SJCRH30 (cell line): ENCODE measurements around the gene ESRRB. TPM values are rescaled to one million over a fixed set of nuclear protein-coding genes. Genes with fewer than 3 reads are reported as not detected.
A peak's percentile ranks its signal among the peaks of the same experiment; 100 is the strongest.

Source experiments
- DNase-seq, 2 experiments: peaks; one replicate each; pipeline ENCODE4 v3.0.0-alpha.2; 2015 to 2020
- H3K27ac ChIP-seq: fragments of 250-450 bp; sonication (Bioruptor Pico); 2 replicates; pipeline ENCODE4 v1.5.1; 2020; ENCODE audit warnings: mild to moderate bottlenecking, moderate library complexity
- H3K27me3 ChIP-seq: fragments of 250-450 bp; sonication (Bioruptor Pico); 2 replicates; pipeline ENCODE4 v1.5.1; 2020; ENCODE audit warnings: mild to moderate bottlenecking, moderate library complexity
- H3K36me3 ChIP-seq: fragments of 250-450 bp; sonication (Bioruptor Pico); 2 replicates; pipeline ENCODE4 v1.5.1; 2020; ENCODE audit warnings: mild to moderate bottlenecking, moderate library complexity
- H3K4me1 ChIP-seq: fragments of 250-450 bp; sonication (Bioruptor Pico); 2 replicates; pipeline ENCODE4 v1.5.1; 2020; ENCODE audit warnings: mild to moderate bottlenecking, moderate library complexity
- H3K4me3 ChIP-seq: fragments of 250-450 bp; sonication (Bioruptor Pico); 2 replicates; pipeline ENCODE4 v1.5.1; 2020; ENCODE audit warnings: mild to moderate bottlenecking, moderate library complexity
- H3K9me3 ChIP-seq: fragments of 250-450 bp; sonication (Bioruptor Pico); replicated peaks from 2 replicates; pipeline ENCODE4 v1.5.1; 2020; ENCODE audit warnings: mild to moderate bottlenecking, moderate library complexity
- total RNA-seq: library from RNA; depleted of rRNA; stranded (reverse); fragments of >200 nt; shearing (Covaris generic); gene quantifications from 2 replicates; pipeline ENCODE4 v1.2.3, GENCODE V29; 2014

ESRRB gene
- total RNA-seq, 1 experiment from 2014 or later: 0.20 TPM

DNA sequence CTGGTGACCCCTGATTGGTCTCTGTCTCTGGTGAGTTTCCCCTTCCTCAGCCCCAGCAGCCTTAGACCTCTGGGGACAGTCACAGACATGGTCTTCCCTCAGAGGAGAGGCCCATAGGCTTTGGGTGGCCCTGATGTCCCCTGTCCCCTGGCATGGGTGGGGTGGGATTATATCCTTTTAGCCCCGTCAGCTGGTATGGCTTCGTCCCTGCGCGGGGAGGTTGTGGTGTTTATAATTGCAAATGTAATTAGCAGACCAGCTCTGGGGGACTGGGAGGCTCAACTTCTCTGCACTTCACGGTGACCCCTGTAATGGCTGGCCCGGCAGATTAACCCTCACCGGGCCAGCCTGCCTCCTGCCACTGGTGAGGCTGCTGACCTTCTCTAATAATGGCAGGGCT, 5.1 kb downstream of the ESRRB start:
- no peak overlapping the region for H3K27ac ChIP-seq
- no peak for DNase-seq
- H3K4me1 ChIP-seq: no peaks in the 10 kb centered on the region
- no peaks in the 10 kb centered on the region for H3K36me3 ChIP-seq
- no peak overlapping the region for H3K4me3 ChIP-seq
- no peaks in the 10 kb centered on the region for H3K9me3 ChIP-seq
- peaks cover 8% of the 10 kb centered on the region; the same call in 1 of the 2 replicates for H3K27me3 ChIP-seq

DNA sequence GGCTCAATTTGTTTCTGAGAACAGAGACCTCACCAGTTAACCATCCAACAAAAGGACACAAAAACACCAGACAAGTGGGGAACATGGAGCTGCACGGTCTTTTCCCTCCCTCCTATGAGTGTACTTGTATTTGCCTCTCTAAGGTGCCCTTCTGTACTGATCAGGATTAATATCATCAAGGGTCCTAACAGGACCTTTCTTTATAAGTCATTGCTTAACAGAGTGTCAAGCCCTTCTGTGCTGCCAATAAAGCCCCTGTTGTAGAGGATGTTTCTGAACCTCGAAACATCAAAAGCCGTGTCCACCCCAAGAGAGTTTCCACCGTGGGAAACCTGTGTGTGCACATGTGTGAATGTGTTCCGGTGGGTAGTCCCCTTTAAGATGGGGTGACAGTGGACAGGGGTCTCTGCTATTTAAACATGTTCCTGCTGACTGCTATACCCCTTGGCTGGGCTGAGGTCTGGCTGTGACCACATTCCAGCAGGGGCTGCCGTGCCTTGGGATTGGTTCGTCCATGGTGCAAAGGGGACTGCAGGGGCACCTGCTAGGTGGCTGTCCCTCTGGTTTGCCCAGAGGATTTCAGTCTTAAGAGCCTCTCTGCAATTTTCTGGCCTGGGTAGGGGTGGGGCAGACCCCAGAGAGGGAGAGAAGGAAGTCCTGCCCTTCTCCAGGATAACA, 6.0 kb downstream of the ESRRB start:
- peaks cover 8% of the 10 kb centered on the region; the same call in 1 of the 2 replicates for H3K27me3 ChIP-seq
- H3K9me3 ChIP-seq: no peaks in the 10 kb centered on the region
- H3K36me3 ChIP-seq: no peaks in the 10 kb centered on the region
- no peaks in the 10 kb centered on the region for H3K4me1 ChIP-seq
- no peak for DNase-seq
- H3K27ac ChIP-seq: no peak overlapping the region
- H3K4me3 ChIP-seq: no peak overlapping the region

DNA sequence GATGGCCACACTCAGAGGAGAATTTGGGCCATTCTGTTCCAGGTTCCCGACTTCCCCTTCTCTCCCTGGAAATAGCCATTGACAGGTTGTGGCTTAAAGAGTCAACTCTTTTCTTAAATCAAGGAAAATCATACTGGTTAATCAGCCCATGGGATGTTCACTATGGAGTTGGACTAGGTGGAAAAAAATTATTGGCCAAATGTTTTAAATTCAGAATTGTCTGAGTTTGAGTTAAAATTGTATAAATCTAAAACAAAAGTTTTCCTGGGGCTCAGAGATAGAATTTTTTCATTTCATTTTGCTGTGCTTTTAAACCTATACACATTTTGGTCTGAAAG, 6.5 kb downstream of the ESRRB start:
- Histone ChIP-seq H3K27ac (no peak overlapping the region), H3K36me3 (no peaks in the 10 kb centered on the region), H3K4me1 (no peaks in the 10 kb centered on the region), H3K4me3 (no peak overlapping the region), H3K9me3 (no peaks in the 10 kb centered on the region), H3K27me3 (peaks cover 8% of the 10 kb centered on the region; the same call in 1 of the 2 replicates)
- no peak for DNase-seq

DNA sequence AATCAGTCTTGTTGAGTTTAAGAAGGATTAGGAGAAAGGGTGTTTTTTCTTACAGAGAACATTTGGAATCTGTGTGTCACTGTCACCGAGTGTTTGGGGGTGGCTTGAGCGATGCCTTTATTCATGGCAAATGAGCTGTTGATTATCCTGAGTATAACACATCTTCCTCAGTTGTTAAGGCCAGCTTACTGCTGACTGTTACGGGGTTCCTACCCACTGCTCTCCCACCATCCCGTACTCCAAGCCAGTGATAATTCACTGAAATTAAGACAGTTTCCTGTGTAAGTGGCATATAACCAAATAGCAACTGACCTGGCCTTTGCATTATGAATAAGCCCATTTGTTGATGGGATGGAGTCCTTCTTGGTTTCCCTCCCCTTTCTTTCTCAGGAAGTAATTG, 9.5 kb downstream of the ESRRB start:
- Histone ChIP-seq H3K9me3 (no peaks in the 10 kb centered on the region), H3K4me1 (no peaks in the 10 kb centered on the region), H3K4me3 (no peak overlapping the region), H3K36me3 (no peaks in the 10 kb centered on the region), H3K27me3 (0 out of 2 replicates have a peak, but pooled peaks cover 3% of the 10 kb centered on the region), H3K27ac (no peak overlapping the region)
- no peak for DNase-seq

DNA sequence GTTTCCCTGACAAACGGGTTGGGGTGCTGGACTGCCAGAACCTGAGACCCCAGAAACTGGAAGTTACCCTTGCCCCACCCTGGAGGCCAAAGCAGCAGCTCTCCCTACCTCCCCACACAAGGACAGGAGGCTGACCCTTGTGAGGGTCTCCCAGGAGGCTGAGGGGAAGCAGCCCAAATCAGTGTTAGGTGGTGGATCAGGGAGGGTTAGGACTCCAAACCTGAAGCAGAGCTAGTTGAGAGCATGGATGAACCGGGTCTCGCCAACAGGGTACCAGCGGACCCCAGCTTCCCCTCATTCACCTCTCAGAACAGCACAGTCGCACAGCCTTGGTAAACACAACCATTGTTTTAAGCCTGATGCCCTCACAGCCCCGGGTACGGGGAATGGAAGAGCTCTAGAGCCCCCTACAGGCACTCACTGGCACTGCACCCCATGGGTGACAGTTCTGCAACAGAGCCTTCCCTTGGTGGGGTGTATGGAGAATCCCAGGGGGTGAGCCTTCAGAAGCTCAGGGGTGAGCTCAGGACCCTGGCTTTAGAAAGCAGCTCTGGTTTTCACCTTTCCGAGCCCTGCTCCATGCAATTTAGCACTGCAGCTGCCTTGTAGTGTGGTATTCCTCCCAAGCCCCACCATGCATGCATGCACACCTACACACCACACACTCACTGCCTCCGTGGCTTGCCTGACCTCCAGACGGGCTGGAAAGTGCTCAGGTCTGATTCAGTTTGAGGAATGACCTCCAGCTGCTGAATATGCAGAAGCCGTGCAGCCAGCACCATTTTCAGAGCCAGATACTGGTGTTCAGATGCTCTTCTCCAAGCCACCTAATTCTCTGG, 11.2 kb downstream of the ESRRB start:
- H3K9me3 ChIP-seq: no peaks in the 10 kb centered on the region
- no peaks in the 10 kb centered on the region for H3K4me1 ChIP-seq
- no peaks in the 10 kb centered on the region for H3K36me3 ChIP-seq
- peak; percentile 61 to 81 for DNase-seq
- 0 out of 2 replicates have a peak, but pooled peaks cover 3% of the 10 kb centered on the region for H3K27me3 ChIP-seq
- H3K27ac ChIP-seq: no peak overlapping the region
- no peak overlapping the region for H3K4me3 ChIP-seq

DNA sequence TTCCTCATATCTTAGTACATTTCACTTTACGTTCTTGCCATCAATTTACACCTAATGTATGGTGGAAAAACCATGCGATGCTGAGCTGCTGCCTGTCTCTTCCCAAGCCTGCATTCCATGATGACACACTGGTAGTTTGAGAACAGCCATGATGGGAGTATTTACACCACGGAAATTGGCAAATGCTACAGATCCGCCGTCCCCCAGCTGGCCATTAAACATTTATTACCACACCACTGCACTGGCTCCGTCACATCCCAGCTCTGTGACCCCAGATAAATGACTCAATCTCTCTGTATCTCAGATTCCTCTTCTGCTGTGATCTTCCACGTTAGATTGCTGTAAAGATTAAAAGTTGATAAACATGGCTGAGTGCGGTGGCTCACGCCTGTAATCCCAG, 13.9 kb downstream of the ESRRB start:
- no peak overlapping the region for H3K4me3 ChIP-seq
- H3K36me3 ChIP-seq: no peaks in the 10 kb centered on the region
- no peak overlapping the region for H3K27ac ChIP-seq
- no peak for DNase-seq
- no peaks in the 10 kb centered on the region for H3K9me3 ChIP-seq
- no peaks in the 10 kb centered on the region for H3K4me1 ChIP-seq
- H3K27me3 ChIP-seq: no peaks in the 10 kb centered on the region

DNA sequence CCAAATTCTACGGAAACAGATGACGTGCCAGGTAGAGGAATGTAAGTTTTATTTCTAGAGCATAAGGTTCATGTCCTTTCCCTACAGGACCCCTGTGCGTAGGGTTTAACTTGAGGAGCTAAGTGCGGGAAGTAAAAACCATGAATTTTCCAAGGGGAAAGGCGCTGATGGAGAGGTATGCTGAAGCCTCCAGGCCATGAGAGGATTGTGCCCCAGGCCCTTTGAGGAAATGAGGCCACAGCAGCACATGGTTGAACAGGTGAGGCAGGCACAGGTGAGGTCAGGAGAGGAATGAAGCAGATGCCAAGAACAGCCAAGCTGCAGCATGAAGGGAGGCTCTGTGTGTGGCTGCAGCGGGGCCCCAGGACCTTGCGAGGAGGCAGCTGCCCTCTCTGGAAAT, 14.7 kb downstream of the ESRRB start:
- H3K27me3 ChIP-seq: no peaks in the 10 kb centered on the region
- no peak overlapping the region for H3K4me3 ChIP-seq
- H3K9me3 ChIP-seq: no peaks in the 10 kb centered on the region
- DNase-seq: no peak
- no peaks in the 10 kb centered on the region for H3K4me1 ChIP-seq
- no peak overlapping the region for H3K27ac ChIP-seq
- H3K36me3 ChIP-seq: no peaks in the 10 kb centered on the region

DNA sequence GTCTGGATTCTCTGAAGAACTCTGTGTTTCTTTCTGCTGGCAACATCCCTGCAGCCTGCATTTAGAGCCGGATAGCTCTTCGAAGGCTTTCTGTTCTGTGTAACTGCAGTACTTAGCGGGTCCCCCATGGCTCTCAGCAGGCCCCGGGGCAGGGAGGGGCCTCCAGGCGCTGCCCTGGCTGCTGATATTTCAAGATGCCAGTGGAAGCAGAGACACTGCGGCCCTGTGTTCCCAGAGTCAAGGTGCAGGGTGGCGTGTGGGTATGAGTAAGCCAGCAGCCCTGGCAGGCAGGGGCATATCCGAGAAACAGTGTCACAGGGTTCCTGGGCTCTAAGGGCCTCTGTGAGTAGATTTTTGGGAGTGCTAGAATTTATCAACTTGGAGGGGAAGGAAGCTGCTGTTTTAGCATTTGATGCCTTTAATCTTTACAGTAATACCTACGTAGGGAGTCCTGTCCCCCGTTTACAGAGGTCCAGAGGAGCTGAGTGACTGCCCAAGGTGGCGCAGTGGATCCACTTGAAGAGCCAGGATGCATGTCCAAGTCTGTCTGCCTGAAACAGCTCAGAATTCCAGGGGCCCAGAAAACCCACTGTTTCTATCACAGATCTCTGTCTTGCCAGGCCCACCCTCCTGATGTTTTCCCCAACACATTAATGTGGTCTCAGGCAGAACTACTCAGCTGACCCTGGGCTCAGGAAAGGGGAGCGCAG, 16.2 kb downstream of the ESRRB start:
- H3K4me3 ChIP-seq: no peak overlapping the region
- H3K9me3 ChIP-seq: no peaks in the 10 kb centered on the region
- no peak for DNase-seq
- no peak overlapping the region for H3K27ac ChIP-seq
- H3K4me1 ChIP-seq: no peaks in the 10 kb centered on the region
- H3K27me3 ChIP-seq: no peaks in the 10 kb centered on the region
- no peaks in the 10 kb centered on the region for H3K36me3 ChIP-seq

DNA sequence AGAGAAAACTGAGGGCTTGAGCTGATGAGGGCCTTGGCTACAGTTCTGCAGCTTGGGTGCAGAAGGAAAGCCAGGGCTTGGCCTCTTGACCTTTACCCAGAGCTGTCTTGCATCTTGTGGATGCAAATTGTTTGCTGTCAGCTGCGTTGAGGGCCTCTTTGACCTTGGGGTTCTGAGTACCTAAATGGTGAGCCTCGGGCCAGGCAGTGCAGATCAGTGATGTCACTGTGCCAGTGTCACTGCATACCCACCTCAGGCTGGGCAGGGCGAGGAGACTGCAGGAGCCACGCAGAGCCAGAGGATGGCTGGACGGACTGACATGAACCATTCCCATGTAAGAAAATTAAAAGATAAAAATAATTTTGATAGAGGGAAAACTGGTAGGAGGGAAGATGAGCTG, 18.6 kb downstream of the ESRRB start:
- Histone ChIP-seq H3K4me3 (no peak overlapping the region), H3K36me3 (no peaks in the 10 kb centered on the region), H3K9me3 (no peaks in the 10 kb centered on the region), H3K27ac (no peak overlapping the region), H3K4me1 (no peaks in the 10 kb centered on the region), H3K27me3 (no peaks in the 10 kb centered on the region)
- DNase-seq: no peak

DNA sequence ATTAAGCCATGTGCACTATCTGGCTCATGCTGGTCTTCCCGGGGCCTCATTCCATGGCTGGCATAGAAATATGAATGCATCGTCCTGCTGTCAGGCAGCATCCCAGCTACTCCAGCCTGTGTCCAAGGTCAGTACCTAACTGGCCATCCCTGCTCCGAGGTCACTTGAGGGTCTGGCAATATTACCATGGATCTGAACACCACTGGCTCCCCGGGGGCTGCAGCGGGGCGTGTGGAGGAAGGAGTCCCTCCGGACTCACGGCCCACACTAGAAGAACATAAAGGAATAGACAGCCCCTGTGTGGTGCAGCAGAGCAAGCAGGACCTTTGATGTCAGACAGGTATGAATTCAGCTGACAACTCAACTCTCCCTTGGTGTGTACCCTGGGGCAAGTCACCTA, 19.2 kb downstream of the ESRRB start:
- Histone ChIP-seq H3K9me3 (no peaks in the 10 kb centered on the region), H3K36me3 (no peaks in the 10 kb centered on the region), H3K4me1 (no peaks in the 10 kb centered on the region), H3K4me3 (no peak overlapping the region), H3K27me3 (no peaks in the 10 kb centered on the region), H3K27ac (no peak overlapping the region)
- no peak for DNase-seq

DNA sequence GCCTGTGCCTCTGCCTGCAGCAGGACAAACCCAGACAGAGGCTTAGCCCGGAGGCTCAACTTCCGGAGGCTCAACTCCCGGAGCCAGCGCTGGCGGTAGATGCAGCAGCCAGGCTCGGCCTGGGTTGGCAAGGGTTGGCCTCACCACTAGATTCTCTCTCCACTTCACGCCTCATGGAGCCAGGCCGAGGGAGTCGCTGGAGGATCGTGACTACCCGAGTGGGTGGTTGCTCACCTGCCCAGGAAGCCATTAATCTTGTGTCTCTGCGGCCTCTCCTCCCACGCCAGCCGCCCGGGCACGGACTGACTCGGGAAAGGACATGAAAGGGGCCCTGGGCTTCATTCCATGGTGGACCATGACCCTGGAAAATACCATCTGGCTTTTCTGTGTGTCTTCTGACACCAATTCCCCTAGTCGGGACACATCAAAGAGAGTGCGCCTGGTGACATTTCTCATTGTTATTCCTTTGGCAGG, 20.8 kb downstream of the ESRRB start:
- Histone ChIP-seq H3K4me3 (no peak overlapping the region), H3K9me3 (no peaks in the 10 kb centered on the region), H3K27ac (no peak overlapping the region), H3K36me3 (no peaks in the 10 kb centered on the region), H3K4me1 (no peaks in the 10 kb centered on the region), H3K27me3 (no peaks in the 10 kb centered on the region)
- no peak for DNase-seq

DNA sequence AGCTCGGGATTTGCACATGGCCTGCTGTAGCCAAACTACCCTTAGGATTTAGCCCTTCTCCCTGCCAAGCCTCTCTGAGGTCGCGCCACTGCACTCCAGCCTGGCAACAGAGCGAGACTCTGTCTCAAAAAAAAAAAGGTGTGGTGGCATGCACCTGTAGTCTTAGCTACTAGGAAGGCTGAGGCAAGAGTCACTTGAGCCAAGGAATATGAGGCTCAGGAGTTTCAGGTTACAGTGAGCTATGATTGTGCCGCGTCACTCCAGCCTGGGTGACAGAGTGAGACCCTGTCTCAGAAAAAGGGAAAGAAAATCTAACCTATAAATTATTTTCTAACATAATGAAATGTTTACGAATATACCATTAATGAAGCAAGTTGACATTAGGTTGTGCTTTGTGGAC, 29.7 kb downstream of the ESRRB start:
- Histone ChIP-seq H3K4me3 (no peak overlapping the region), H3K27me3 (no peaks in the 10 kb centered on the region), H3K9me3 (no peaks in the 10 kb centered on the region), H3K36me3 (no peaks in the 10 kb centered on the region), H3K4me1 (no peaks in the 10 kb centered on the region), H3K27ac (no peak overlapping the region)
- DNase-seq: no peak

DNA sequence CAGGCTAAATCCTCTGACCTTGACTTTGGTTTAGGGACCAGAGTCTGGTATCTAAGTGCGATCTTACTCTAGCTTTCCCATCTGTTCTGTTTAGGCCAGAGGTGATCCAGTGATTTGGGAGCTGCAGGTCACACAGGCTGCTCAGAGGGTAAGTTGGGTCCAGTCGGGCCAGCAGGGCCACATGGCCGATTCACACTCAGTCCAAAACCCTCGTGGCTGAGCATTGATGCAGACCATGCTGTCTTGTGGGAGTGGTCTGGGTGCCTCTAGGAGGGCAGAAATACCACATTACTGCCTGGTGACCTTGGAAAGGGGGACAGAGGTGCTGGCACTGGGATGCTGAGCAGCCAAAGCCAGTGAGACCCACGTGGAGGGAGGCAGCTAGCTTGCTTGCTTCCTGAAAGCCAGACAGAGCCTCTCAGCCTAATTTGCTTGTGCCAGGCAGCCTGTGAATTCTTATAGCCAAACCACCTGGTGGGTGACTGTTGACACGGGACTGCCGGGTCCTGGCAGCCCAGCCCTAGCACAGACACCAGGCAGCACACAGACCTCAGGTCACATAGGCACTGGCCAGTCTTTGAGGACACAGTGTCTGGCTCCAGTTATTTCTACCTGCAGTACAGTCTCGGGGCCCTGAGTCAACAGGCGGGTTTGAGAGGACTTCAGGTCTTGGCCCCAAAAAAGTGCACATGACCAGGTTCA, 31.7 kb downstream of the ESRRB start:
- Histone ChIP-seq H3K4me3 (no peak overlapping the region), H3K27ac (no peak overlapping the region), H3K9me3 (no peaks in the 10 kb centered on the region), H3K36me3 (no peaks in the 10 kb centered on the region), H3K4me1 (no peaks in the 10 kb centered on the region), H3K27me3 (no peaks in the 10 kb centered on the region)
- no peak for DNase-seq

DNA sequence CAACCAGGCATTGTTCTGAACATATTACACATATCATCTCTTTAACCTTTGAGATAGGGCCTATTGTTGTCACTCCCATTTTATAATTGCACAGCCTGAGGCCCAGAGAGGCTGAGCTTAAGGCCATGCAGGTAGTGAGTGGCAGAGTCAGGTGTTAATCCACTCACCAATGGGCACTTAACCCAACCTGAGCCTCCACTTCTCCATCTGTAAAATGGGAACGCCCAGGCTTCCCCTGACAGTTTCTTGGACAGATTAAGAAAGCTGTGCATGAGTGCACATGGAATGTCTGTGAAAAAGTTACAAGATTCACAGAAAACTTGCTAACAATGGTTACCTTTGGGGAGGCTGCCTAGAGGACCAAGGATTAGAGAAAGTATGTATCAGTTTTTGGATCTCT, 32.9 kb downstream of the ESRRB start:
- no peak for DNase-seq
- H3K4me1 ChIP-seq: no peaks in the 10 kb centered on the region
- no peaks in the 10 kb centered on the region for H3K36me3 ChIP-seq
- no peaks in the 10 kb centered on the region for H3K27me3 ChIP-seq
- H3K4me3 ChIP-seq: no peak overlapping the region
- H3K27ac ChIP-seq: no peak overlapping the region
- no peaks in the 10 kb centered on the region for H3K9me3 ChIP-seq

DNA sequence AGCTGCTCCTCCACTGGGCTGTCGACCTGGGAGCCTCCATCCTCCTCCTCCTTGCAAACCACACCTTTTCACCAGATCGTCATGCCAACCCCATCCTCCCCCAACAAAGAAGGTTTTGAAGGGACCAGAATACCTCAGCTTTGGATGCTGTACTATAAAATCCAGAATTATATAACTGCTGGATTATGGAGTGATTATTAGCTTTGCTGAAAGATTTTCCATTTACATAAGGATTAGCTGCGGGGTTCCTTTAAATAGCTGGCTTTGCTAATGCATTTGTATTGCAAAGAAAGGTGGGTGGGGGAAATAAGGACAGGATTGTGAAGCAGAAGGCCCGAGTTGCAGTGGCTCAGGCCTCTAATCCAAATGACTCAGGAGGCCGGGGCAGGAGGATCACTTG, 36.6 kb downstream of the ESRRB start:
- Histone ChIP-seq H3K27ac (no peak overlapping the region), H3K4me1 (no peaks in the 10 kb centered on the region), H3K9me3 (no peaks in the 10 kb centered on the region), H3K36me3 (no peaks in the 10 kb centered on the region), H3K4me3 (no peak overlapping the region), H3K27me3 (no peaks in the 10 kb centered on the region)
- no peak for DNase-seq
